Measurements from ENCODE around the gene ASL.
"Not testable (repeated sequence)": the region's sequence is repeated elsewhere in the genome, so short reads cannot be mapped to it uniquely, and the experiment has no call there.

The ASL gene

DNA sequence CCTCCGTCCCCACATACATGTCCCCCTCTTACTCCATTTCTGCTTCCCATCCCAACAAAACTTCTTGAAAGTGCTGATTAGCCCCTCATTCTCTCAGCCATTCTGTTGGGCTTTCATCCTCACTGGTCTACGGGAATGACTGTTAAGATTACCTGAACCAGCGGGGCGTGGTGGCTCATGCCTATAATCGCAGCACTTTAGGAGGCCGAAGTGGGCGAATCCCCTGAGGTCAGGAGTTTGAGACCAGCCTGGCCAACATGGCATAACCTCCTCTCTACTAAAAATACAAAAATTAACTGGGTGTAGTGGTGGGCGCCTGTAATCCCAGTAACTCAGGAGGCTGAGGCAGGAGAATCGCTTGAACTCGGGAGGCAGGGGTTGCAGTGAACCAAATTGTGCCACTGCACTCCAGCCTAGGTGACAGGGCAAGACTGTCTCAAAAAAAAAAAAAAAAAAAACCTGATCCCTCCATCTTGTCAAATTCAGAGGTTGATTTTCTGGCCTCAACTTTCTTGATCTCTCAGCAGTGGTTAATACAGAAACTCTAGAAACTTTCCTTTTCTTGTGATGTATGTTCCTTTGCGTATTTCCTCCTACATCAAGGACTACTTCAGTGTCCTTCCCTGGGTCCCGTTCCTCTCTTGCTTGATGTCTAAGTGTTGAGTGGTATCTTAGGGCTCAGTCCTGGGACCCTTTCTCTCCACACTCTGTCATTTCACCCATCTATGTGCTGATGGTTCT is 41.2 kb downstream of the ASL start:
- FAIRE-seq; DNase-seq (ENCODE audit: insufficient read length, low spot score): not testable (repeated sequence)

- no peak for FAIRE-seq
These were observed 43.0 kb downstream of the ASL start for GRCh38 chr7:66118603-66119002.

GRCh38 chr7:66119245-66119850 is 43.7 kb downstream of the ASL start:
- FAIRE-seq, result no peak
- no peak for DNase-seq (ENCODE audit: insufficient read length, low spot score)

More at GRCh38 chr7:66118603-66119002, 43.0 kb downstream of the ASL start:
- no peak for DNase-seq (ENCODE audit: insufficient read length, low spot score)

GRCh38 chr7:66123175-66123528 is 47.5 kb downstream of the ASL start:
- DNase-seq (ENCODE audit: insufficient read length, low spot score) (no peak), FAIRE-seq (no peak)

- DNase-seq (ENCODE audit: insufficient read length, low spot score); FAIRE-seq: not testable (repeated sequence)
These were observed 48.9 kb downstream of the ASL start for GRCh38 chr7:66124569-66124861.

DNA sequence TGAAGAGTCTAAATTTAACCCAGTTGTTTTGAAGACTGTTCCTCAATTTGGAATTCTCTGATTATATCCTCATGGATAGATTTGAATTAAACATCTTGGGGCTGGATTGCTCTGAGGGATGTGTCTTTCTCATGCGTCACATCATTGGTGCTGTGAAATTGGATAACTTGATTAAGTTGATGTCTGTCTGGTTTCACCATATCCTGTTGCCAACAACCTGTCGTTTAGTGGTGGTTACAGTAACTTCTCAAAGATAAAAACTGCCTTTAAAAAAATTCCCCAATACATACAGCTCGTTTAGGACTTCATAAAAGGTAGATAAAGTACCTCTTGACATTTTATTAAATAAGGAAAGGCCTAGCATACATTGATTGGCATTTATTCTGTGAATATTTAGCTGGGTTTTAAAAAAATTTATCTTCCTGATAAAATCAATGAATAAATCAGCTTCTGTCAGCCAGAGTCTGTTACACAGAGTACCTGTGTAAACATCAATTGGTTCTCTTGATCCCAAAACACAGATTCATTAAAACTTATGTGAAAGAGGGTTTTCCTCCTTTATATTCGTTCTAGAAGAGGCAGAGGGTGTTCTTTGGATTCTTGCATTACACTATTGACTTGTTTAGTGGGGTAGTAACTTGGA is 49.6 kb downstream of the ASL start:
- DNase-seq (ENCODE audit: insufficient read length, low spot score) (no peak), FAIRE-seq (no peak)

- not testable (repeated sequence) for FAIRE-seq; DNase-seq (ENCODE audit: insufficient read length, low spot score)
These were observed 50.2 kb downstream of the ASL start for GRCh38 chr7:66125781-66126352.

DNA sequence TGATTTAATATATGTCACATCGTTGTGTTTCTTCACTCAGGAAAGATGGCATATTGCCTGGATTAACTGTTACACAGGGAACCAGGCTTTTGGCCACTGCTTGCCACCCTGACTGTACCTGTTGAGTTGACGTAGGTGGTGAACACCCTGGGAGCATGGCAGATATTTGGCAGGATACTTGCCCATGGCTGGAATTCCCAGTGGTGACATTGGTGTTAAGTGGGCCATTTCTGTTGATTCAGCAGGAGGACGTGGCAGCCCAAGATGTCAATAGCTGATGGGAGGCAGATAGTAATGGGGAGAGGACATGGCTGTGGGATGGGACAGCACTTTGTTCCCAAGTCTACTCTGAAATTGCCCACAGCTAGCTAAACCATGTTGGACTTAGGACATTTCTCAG is 51.6 kb downstream of the ASL start:
- not testable (repeated sequence) for FAIRE-seq

DNA sequence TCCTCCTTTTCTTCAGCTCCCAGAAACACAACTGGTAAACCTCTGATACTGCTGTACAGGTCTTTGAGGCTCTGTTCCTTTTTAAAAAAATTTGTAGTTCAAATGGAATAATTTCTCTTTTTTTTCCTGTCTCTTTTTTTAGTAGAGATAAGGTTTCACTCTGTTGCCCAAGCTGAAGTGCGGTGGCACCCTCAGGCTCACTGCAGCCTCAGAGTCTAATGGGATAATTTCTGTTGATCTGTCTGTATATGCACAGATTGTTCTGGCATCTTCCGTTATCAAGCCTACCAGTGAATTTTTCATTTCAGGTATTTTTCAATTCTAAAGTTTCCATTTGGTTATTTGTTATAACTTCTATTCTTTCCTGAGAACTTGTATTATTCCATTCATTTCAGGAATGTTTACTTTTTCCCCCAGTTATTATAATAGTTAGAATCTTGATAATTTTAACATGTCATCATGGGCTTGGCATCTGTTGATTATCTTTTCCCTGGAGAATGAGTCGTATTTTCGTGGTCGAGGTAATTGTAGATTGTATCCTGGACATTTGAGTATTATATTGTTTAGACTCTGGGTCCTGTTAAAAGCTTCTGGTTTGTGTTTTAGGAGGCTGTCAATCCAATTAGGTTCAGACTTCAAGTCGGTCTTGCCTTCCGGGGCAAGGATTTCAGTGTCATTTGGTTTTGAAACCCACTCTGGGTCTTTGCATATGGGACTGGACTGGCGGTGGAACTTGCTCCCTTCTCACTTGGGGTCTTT is 63.6 kb downstream of the ASL start:
- FAIRE-seq (no peak), DNase-seq (ENCODE audit: insufficient read length, low spot score) (no peak)

More for the DNA sequence above, 51.6 kb downstream of the ASL start:
- DNase-seq (ENCODE audit: insufficient read length, low spot score), result not testable (repeated sequence)

DNA sequence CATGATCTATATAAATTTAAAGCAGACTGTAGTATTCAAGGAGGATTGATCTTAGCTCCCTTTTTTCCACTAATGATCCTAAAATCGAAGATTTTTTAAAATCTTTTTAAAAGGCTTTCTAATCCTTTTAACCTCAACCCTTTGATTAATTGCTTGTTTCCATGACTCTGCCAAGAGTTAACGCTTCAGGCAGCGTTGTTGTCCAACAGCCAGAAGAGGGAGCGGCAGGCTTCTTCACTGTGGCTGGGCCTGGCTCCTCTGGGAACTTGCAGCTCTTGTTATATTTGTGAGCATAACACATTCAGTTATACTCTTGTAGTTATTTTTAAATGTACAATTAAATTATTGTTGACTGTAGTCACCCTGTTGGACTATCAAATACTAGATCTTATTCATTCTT is 65.3 kb downstream of the ASL start:
- DNase-seq (ENCODE audit: insufficient read length, low spot score) (no peak), FAIRE-seq (no peak)

GRCh38 chr7:66142334-66142733 is 66.7 kb downstream of the ASL start:
- no peak for FAIRE-seq
- no peak for DNase-seq (ENCODE audit: insufficient read length, low spot score)

- FAIRE-seq (no peak), DNase-seq (ENCODE audit: insufficient read length, low spot score) (no peak)
These were observed 67.4 kb downstream of the ASL start for GRCh38 chr7:66142996-66143395.
